Vagina (tissue), 2 donors: ENCODE measurements around the gene CDKN2A. TPM values are rescaled to one million over a fixed set of nuclear protein-coding genes. Genes with fewer than 3 reads are reported as not detected.
A peak's percentile ranks its signal among the peaks of the same experiment; 100 is the strongest.

Source experiments
- DNase-seq, 2 donors: peaks; one replicate each; pipeline ENCODE4 v3.0.0-alpha.2; 2017; ENCODE audit errors: extremely low spot score in 2 of 2
- H3K27ac ChIP-seq: fragments of 200-600 bp; sonication (generic); one replicate; pipeline ENCODE4 v1.5.1; 2019
- H3K27me3 ChIP-seq: fragments of 200-600 bp; sonication (generic); one replicate; pipeline ENCODE4 v1.5.1; 2019
- H3K36me3 ChIP-seq, 2 donors: fragments of 200-600 bp; sonication (generic); one replicate each; pipeline ENCODE4 v1.5.1; 2017 to 2019
- H3K4me1 ChIP-seq: fragments of 200-600 bp; sonication (generic); one replicate; pipeline ENCODE4 v1.5.1; 2019
- H3K4me3 ChIP-seq, 2 donors: fragments of 200-600 bp; sonication (generic); 1 replicate in 1 of 2; 2 replicates in 1 of 2; pipeline ENCODE4 v1.5.1; 2016 to 2019
- H3K9me3 ChIP-seq: fragments of 200-600 bp; sonication (generic); one replicate; pipeline ENCODE4 v1.5.1; 2019
- POLR2A ChIP-seq, 2 donors: fragments of 450-650 bp; IDR thresholded peaks; one replicate each; pipeline ENCODE4 v1.6.1; 2017; ENCODE audit warnings: antibody characterized with exemption in 2 of 2, mild to moderate bottlenecking in 2 of 2, moderate library complexity in 2 of 2
- POLR2AphosphoS5 ChIP-seq, 2 donors: sonication (generic); formaldehyde crosslinking; IDR thresholded peaks; one replicate each; pipeline ENCODE4 v1.9.0; 2017; ENCODE audit warnings: antibody characterized with exemption in 2 of 2, mild to moderate bottlenecking in 2 of 2, low read depth in 1 of 2; ENCODE audit not compliant: insufficient read depth in 1 of 2
- intact Hi-C: fragments of 100-400 bp; cut with DNase I; formaldehyde crosslinking; loops from one replicate; pipeline ENCODE4 v1.15.1; 2023
- total RNA-seq: library from RNA; depleted of rRNA; stranded (reverse); fragments of >200 nt; gene quantifications from one replicate; pipeline ENCODE4 v1.2.3, GENCODE V29; 2016
- TF ChIP-seq, protein P1 (sequence below), 3 experiments: fragments of 450-650 bp in 2 of 3; fragments of 200-600 bp in 1 of 3; sonication (generic) in 1 of 3; IDR thresholded peaks; one replicate each; pipeline ENCODE4 v1.5.1; 2017 to 2019; ENCODE audit warnings: antibody characterized with exemption in 3 of 3, mild to moderate bottlenecking in 2 of 3, moderate library complexity in 2 of 3

Gene CDKN2A
- total RNA-seq, 1 donor from 2014 or later, result 25.8 TPM

DNA sequence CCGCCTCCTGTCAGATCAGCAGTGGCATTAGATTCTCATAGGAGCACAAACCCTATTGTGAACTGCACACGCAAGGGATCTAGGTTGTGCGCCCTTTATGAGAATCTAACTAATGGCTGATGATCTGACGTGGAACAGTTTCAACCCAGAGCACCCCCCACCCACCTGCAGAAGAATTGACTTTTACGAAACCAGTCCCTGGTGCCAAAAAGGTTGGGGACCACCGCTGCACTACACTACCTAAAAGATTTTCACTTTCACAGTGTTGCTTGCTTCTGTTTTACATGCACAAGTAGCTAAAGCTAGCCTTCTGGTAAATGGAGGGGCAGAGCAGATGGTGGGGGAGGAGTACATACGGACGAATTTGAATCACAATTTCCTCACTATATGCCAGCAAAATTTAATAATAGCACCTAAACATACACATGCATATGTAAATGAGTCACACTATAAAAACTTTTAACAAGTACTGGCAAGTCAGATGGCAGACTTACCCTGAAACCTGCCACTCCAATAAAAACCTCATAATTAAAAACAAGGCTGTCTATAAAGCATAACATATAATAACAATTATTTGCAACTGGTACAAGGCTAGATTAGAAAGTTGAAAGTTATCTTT lies 38.9 kb upstream of the CDKN2A start:
- peaks cover 19% of the 10 kb centered on the region for H3K4me1 ChIP-seq
- DNase-seq, result no peak

DNA sequence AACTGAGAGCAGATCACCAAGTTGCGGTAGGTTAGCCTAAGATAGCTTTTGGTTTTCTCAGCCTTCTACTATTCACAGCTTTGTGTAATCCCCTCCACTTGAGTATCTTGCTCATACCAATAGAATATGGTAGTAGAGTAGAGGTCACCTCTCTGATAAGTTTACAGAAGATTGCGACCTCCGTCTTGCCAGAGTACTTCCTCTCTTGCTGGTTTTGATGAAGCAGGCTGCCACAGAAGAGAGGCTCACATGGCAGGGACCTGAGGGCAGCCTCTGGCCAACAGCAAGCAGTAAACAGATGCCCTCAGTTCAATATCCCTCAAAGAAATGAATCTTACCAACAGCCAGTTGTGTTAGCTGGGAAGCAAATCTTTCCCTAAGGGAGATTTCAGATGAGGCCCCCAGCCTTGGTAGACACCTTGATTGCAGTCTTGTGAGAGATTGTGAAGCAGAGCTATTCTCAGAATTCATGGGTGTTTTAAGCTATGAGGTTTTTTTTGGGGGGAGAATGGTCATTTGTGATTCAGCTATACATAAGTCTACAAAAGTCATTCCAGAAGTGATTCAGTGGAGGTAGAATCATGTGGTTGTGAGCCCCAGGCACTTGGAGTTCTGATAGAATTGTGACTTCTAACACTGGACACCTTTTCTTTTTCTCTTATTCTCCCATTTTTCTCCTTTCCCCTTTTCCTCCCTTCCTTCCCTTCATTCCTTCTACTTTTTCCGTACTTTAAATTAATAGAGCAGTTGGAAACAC lies 37.6 kb upstream of the CDKN2A start:
- intact Hi-C loops, result no loop called here

More for the DNA sequence above, 38.9 kb upstream of the CDKN2A start:
- Histone ChIP-seq H3K4me3 (no peak overlapping the region), H3K27ac (no peak overlapping the region), H3K9me3 (no peaks in the 10 kb centered on the region), H3K27me3 (no peaks in the 10 kb centered on the region), H3K36me3 (no peaks in the 10 kb centered on the region)
- intact Hi-C loops, result no loop called here
- TF ChIP-seq POLR2A (IDR thresholded peaks at IDR 0.05) (no peak), POLR2AphosphoS5 (IDR thresholded peaks at IDR 0.05; ENCODE audit: insufficient read depth in 1 of 2, low read depth in 1 of 2) (peak in 1 of 2 donors; percentile 32)
- TF ChIP-seq, protein P1, sequence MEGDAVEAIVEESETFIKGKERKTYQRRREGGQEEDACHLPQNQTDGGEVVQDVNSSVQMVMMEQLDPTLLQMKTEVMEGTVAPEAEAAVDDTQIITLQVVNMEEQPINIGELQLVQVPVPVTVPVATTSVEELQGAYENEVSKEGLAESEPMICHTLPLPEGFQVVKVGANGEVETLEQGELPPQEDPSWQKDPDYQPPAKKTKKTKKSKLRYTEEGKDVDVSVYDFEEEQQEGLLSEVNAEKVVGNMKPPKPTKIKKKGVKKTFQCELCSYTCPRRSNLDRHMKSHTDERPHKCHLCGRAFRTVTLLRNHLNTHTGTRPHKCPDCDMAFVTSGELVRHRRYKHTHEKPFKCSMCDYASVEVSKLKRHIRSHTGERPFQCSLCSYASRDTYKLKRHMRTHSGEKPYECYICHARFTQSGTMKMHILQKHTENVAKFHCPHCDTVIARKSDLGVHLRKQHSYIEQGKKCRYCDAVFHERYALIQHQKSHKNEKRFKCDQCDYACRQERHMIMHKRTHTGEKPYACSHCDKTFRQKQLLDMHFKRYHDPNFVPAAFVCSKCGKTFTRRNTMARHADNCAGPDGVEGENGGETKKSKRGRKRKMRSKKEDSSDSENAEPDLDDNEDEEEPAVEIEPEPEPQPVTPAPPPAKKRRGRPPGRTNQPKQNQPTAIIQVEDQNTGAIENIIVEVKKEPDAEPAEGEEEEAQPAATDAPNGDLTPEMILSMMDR (IDR thresholded peaks at IDR 0.05), result no peak

DNA sequence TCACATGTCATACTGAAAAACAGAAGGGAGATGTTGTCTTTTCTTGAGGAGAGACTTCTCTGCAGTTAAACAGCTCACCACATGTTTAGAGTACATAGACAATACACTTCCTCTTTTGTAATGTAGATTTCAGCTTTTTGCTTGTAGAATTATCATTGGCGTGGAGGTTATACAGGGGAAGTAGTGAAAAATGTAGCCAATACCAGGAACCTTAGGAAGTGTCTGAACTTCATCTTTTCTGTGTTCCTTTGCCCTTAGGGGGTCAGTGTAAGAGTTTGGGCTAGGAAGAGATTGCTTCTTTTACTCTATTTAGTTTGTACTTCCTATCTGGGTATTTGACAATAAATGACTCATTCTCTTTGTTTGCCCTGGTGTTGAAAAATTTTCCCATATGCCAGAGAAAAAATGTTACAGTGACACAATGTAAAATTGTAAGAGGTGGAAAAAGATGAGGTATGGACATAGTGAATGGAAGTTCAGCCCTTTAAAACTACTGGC lies 36.0 kb upstream of the CDKN2A start:
- no peaks in the 10 kb centered on the region for H3K27me3 ChIP-seq
- no peak overlapping the region for H3K27ac ChIP-seq
- intact Hi-C loops, result no loop called here
- no peaks in the 10 kb centered on the region for H3K9me3 ChIP-seq
- no peak for DNase-seq
- peaks cover 10% of the 10 kb centered on the region for H3K4me1 ChIP-seq
- H3K36me3 ChIP-seq, result no peaks in the 10 kb centered on the region
- H3K4me3 ChIP-seq, result no peak overlapping the region
- TF ChIP-seq POLR2AphosphoS5 (IDR thresholded peaks at IDR 0.05; ENCODE audit: insufficient read depth in 1 of 2, low read depth in 1 of 2), result peak in 1 of 2 donors; percentile 51
- no peak for TF ChIP-seq POLR2A (IDR thresholded peaks at IDR 0.05)
- TF ChIP-seq, protein P1 (IDR thresholded peaks at IDR 0.05), result no peak

More for the DNA sequence above, 37.6 kb upstream of the CDKN2A start:
- Histone ChIP-seq H3K9me3 (no peaks in the 10 kb centered on the region), H3K4me3 (no peak overlapping the region), H3K27ac (no peak overlapping the region), H3K27me3 (no peaks in the 10 kb centered on the region), H3K36me3 (no peaks in the 10 kb centered on the region), H3K4me1 (peaks cover 10% of the 10 kb centered on the region)
- DNase-seq, result no peak
- TF ChIP-seq, protein P1 (IDR thresholded peaks at IDR 0.05), result no peak
- TF ChIP-seq POLR2A (IDR thresholded peaks at IDR 0.05) (no peak), POLR2AphosphoS5 (IDR thresholded peaks at IDR 0.05; ENCODE audit: insufficient read depth in 1 of 2, low read depth in 1 of 2) (no peak)

DNA sequence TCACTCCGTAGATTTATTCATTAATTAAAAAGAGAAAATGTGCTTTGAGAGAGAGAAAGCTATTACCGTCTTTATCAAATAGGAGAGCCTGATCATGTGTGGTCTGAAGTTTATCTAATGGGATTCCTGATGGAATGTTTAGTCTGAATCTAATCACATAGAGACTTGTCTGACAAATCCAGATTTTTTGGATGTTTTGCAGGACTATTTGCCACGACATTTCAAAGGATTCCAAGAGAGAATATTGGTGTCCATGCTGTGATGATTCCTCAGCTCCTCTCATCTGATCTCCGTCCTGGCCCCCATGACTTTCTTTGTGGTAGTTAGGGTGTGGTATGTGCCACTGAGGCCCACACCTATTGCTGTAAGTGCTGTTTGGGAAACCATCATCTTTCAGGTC lies 35.0 kb upstream of the CDKN2A start:
- intact Hi-C loops, result no loop called here
- Histone ChIP-seq H3K9me3 (no peaks in the 10 kb centered on the region), H3K27me3 (no peaks in the 10 kb centered on the region), H3K4me1 (peaks cover 10% of the 10 kb centered on the region), H3K4me3 (no peak overlapping the region), H3K27ac (no peak overlapping the region), H3K36me3 (no peaks in the 10 kb centered on the region)
- no peak for DNase-seq
- TF ChIP-seq POLR2A (IDR thresholded peaks at IDR 0.05), result no peak
- TF ChIP-seq POLR2AphosphoS5 (IDR thresholded peaks at IDR 0.05; ENCODE audit: insufficient read depth in 1 of 2, low read depth in 1 of 2), result no peak
- TF ChIP-seq, protein P1 (IDR thresholded peaks at IDR 0.05), result no peak

DNA sequence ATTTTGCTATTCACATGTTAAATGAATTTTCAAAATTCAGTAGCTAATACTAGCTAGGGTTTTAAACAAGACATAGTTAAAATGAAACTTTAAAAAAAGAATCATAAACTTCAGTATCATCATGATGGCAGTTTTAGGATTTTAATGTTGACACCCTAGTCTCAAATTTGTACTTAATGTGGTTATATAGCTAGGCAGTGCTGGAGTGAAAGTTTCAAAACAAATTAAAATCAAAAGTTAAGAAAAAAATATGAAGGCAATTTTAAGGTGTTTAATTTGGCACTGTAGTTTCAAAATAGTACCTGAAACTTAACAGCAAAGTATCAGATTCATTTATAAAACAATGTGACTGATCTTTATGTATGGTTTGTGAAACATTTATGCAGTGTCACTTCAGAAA lies 34.2 kb upstream of the CDKN2A start:
- intact Hi-C loops, result no loop called here
- Histone ChIP-seq H3K9me3 (no peaks in the 10 kb centered on the region), H3K27ac (no peak overlapping the region), H3K36me3 (no peaks in the 10 kb centered on the region), H3K4me3 (no peak overlapping the region), H3K27me3 (no peaks in the 10 kb centered on the region), H3K4me1 (peaks cover 10% of the 10 kb centered on the region)
- no peak for DNase-seq
- TF ChIP-seq POLR2AphosphoS5 (IDR thresholded peaks at IDR 0.05; ENCODE audit: insufficient read depth in 1 of 2, low read depth in 1 of 2) (no peak), POLR2A (IDR thresholded peaks at IDR 0.05) (no peak)
- TF ChIP-seq, protein P1 (IDR thresholded peaks at IDR 0.05), result no peak
